NT2/D1 (cell line): ENCODE measurements around the gene MRPS15.

Experiments used
- YY1 ChIP-seq: IDR thresholded peaks from 2 replicates; pipeline ENCODE4 v1.6.1; 2011; ENCODE audit not compliant: insufficient read length, insufficient read depth
- ZNF274 ChIP-seq: IDR thresholded peaks from 2 replicates; pipeline ENCODE4 v1.6.1; 2011; ENCODE audit warnings: mild to moderate bottlenecking, low read depth, low read length

- TF ChIP-seq YY1 (no peak), ZNF274 (no peak)
Observed at GRCh38 chr1:36463463-36463802, 751 bp downstream of the MRPS15 start.
